NCI-H1694 (cell line): ENCODE results near the gene ZFP92.
A peak's percentile ranks its signal among the peaks of the same experiment; 100 is the strongest.

ENCODE experiments used
- DNase-seq: peaks from one replicate; lab custom pipeline; 2025; lab: John Stamatoyannopoulos, UW

Gene ZFP92

GRCh38 chrX:153438532-153438931, 27.3 kb downstream of the ZFP92 start:
- peak; percentile 26 for DNase-seq

- no peak for DNase-seq
These were observed 28.7 kb downstream of the ZFP92 start for GRCh38 chrX:153439977-153440376.

- DNase-seq: no peak
These were observed 29.4 kb downstream of the ZFP92 start for GRCh38 chrX:153440556-153441135.

- no peak for DNase-seq
These were observed 30.0 kb downstream of the ZFP92 start for GRCh38 chrX:153441296-153441695.

- DNase-seq: no peak
These were observed 30.7 kb downstream of the ZFP92 start for GRCh38 chrX:153441981-153442380.

- DNase-seq: no peak
These were observed 31.2 kb downstream of the ZFP92 start for GRCh38 chrX:153442463-153442862.

GRCh38 chrX:153443476-153444332, 32.4 kb downstream of the ZFP92 start:
- no peak for DNase-seq

GRCh38 chrX:153444333-153445011, 33.2 kb downstream of the ZFP92 start:
- DNase-seq: no peak

GRCh38 chrX:153445106-153445855, 34.0 kb downstream of the ZFP92 start:
- DNase-seq: no peak

GRCh38 chrX:153445856-153446635, 34.8 kb downstream of the ZFP92 start, which contains the start of gene TREX2:
TSS of gene TREX2 (minus strand) at chrX:153446056. CDS start at chrX:153445430, 626 bp downstream.
- DNase-seq: no peak

GRCh38 chrX:153446636-153446936, 35.3 kb downstream of the ZFP92 start:
- no peak for DNase-seq

- no peak for DNase-seq
These were observed 35.8 kb downstream of the ZFP92 start for GRCh38 chrX:153446950-153447580.

- no peak for DNase-seq
These were observed 36.3 kb downstream of the ZFP92 start for GRCh38 chrX:153447581-153447960.

GRCh38 chrX:153448556-153449367, 37.5 kb downstream of the ZFP92 start:
- no peak for DNase-seq

- no peak for DNase-seq
These were observed 38.3 kb downstream of the ZFP92 start for GRCh38 chrX:153449368-153450113.

- no peak for DNase-seq
These were observed 39.1 kb downstream of the ZFP92 start for GRCh38 chrX:153450114-153450948.

- no peak for DNase-seq
These were observed 39.6 kb downstream of the ZFP92 start for GRCh38 chrX:153450949-153451277.

- no peak for DNase-seq
These were observed 43.8 kb downstream of the ZFP92 start for GRCh38 chrX:153454901-153455550.
